DND-41 (cell line): Measurements from ENCODE around the gene RBM26.
A peak's percentile ranks its signal among the peaks of the same experiment; 100 is the strongest.

ENCODE experiments used
- ATAC-seq: fragments of 200-7000 bp; cut with Tn5 transposase; 3 replicates; pipeline ENCODE4 v1.9.1; 2021; ENCODE audit warnings: low read depth; ENCODE audit not compliant: insufficient read depth
- DNase-seq: peaks from one replicate; pipeline ENCODE4 v3.0.0-alpha.2; 2020
- H2AFZ ChIP-seq: 2 replicates; pipeline ENCODE4 v1.6.0; 2012; ENCODE audit warnings: low read depth, low read length
- H3K27ac ChIP-seq: 2 replicates; pipeline ENCODE4 v1.5.1; 2012; ENCODE audit warnings: low read length, inconsistent platforms
- H3K27me3 ChIP-seq: fragments of 200-600 bp; sonication (generic); 2 replicates; pipeline ENCODE4 v1.6.0; 2012; ENCODE audit warnings: low read length, mild to moderate bottlenecking, inconsistent platforms; ENCODE audit not compliant: insufficient read depth, poor library complexity
- H3K36me3 ChIP-seq: 2 replicates; pipeline ENCODE4 v1.5.1; 2012; ENCODE audit warnings: low read length, inconsistent platforms; ENCODE audit not compliant: insufficient read depth
- H3K4me1 ChIP-seq: 2 replicates; pipeline ENCODE4 v1.5.1; 2012; ENCODE audit warnings: mild to moderate bottlenecking, low read length; ENCODE audit not compliant: insufficient read depth
- H3K4me2 ChIP-seq: 2 replicates; pipeline ENCODE4 v1.6.0; 2012; ENCODE audit warnings: mild to moderate bottlenecking, moderate library complexity, low read length, inconsistent platforms; ENCODE audit not compliant: insufficient read depth
- H3K4me3 ChIP-seq, 2 experiments: fragments of 200-600 bp in 1 of 2; shearing (Covaris generic) in 1 of 2; 2 replicates each; pipeline ENCODE4 v1.5.1; 2012 to 2016; ENCODE audit warnings: inconsistent platforms in 2 of 2, low read length in 2 of 2, mild to moderate bottlenecking in 2 of 2, low read depth in 1 of 2, moderate library complexity in 1 of 2
- H3K79me2 ChIP-seq: 2 replicates; pipeline ENCODE4 v1.6.0; 2012; ENCODE audit warnings: low read length, inconsistent platforms; ENCODE audit not compliant: insufficient read depth
- H3K9ac ChIP-seq: 2 replicates; pipeline ENCODE4 v1.6.0; 2012; ENCODE audit warnings: low read depth, mild to moderate bottlenecking, inconsistent platforms, low read length, moderate library complexity
- H3K9me3 ChIP-seq: 2 replicates; pipeline ENCODE4 v1.5.1; 2012; ENCODE audit warnings: low read length, moderate library complexity, mild to moderate bottlenecking, inconsistent platforms; ENCODE audit not compliant: insufficient read depth, severe bottlenecking
- H4K20me1 ChIP-seq: 2 replicates; pipeline ENCODE4 v1.6.0; 2012; ENCODE audit warnings: low read length; ENCODE audit not compliant: insufficient read depth
- EZH2 ChIP-seq: IDR thresholded peaks from 3 replicates; pipeline ENCODE4 v1.6.1; 2012; ENCODE audit warnings: borderline replicate concordance, low read depth, mild to moderate bottlenecking, moderate library complexity, low read length, inconsistent platforms; ENCODE audit not compliant: severe bottlenecking
- TF ChIP-seq, protein P1 (sequence below): IDR thresholded peaks from 2 replicates; pipeline ENCODE4 v1.5.1; 2012; ENCODE audit warnings: borderline replicate concordance, low read length, moderate library complexity, mild to moderate bottlenecking; ENCODE audit not compliant: poor library complexity, severe bottlenecking; ENCODE audit errors: extremely low read depth

RBM26 gene

GRCh38 chr13:79435561-79435990 is 29.5 kb upstream of the RBM26 start:
- no peak overlapping the region for H3K9ac ChIP-seq
- H4K20me1 ChIP-seq, result no peaks in the 10 kb centered on the region
- H3K4me1 ChIP-seq, result no peaks in the 10 kb centered on the region
- H3K4me2 ChIP-seq, result no peak overlapping the region
- no peaks in the 10 kb centered on the region for H3K27me3 ChIP-seq
- no peak for DNase-seq
- H3K9me3 ChIP-seq, result peaks cover 3% of the 10 kb centered on the region
- no peak for ATAC-seq
- H3K36me3 ChIP-seq, result no peaks in the 10 kb centered on the region
- TF ChIP-seq, protein P1, sequence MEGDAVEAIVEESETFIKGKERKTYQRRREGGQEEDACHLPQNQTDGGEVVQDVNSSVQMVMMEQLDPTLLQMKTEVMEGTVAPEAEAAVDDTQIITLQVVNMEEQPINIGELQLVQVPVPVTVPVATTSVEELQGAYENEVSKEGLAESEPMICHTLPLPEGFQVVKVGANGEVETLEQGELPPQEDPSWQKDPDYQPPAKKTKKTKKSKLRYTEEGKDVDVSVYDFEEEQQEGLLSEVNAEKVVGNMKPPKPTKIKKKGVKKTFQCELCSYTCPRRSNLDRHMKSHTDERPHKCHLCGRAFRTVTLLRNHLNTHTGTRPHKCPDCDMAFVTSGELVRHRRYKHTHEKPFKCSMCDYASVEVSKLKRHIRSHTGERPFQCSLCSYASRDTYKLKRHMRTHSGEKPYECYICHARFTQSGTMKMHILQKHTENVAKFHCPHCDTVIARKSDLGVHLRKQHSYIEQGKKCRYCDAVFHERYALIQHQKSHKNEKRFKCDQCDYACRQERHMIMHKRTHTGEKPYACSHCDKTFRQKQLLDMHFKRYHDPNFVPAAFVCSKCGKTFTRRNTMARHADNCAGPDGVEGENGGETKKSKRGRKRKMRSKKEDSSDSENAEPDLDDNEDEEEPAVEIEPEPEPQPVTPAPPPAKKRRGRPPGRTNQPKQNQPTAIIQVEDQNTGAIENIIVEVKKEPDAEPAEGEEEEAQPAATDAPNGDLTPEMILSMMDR, result no peak
- TF ChIP-seq EZH2, result no peak
- no peak overlapping the region for H3K4me3 ChIP-seq
- no peak overlapping the region for H2AFZ ChIP-seq
- no peaks in the 10 kb centered on the region for H3K79me2 ChIP-seq
- no peak overlapping the region for H3K27ac ChIP-seq

GRCh38 chr13:79434556-79434955 is 28.5 kb upstream of the RBM26 start:
- DNase-seq (no peak), ATAC-seq (no peak)
- no peaks in the 10 kb centered on the region for H4K20me1 ChIP-seq
- H3K9me3 ChIP-seq, result peaks cover 3% of the 10 kb centered on the region
- H3K36me3 ChIP-seq, result no peaks in the 10 kb centered on the region
- no peaks in the 10 kb centered on the region for H3K27me3 ChIP-seq
- no peak overlapping the region for H3K27ac ChIP-seq
- TF ChIP-seq, protein P1, result no peak
- no peak for TF ChIP-seq EZH2
- H2AFZ ChIP-seq, result no peak overlapping the region
- H3K9ac ChIP-seq, result no peak overlapping the region
- no peak overlapping the region for H3K4me2 ChIP-seq
- no peaks in the 10 kb centered on the region for H3K4me1 ChIP-seq
- no peak overlapping the region for H3K4me3 ChIP-seq
- H3K79me2 ChIP-seq, result no peaks in the 10 kb centered on the region

DNA sequence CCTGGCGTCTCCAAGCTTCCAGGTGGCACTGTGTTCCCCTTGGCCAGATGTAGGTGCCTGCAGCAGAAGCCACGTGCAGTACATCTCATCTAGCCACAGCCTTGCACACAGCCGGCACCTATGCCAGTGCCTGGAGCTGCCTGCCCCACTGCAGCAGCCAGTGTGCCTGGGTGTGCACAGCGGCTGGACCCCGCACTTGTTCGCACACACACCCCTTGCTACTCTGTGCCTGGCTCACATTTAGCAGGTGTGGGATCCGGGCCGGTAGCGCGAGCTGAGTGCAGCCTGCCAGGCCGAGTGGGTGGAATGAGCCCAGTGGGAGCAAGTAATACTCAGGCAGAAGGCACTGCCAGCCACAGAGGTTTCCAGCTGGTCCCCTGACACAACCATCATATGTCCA is 26.9 kb upstream of the RBM26 start:
- no peaks in the 10 kb centered on the region for H3K36me3 ChIP-seq
- H3K4me1 ChIP-seq, result peaks cover 6% of the 10 kb centered on the region
- no peaks in the 10 kb centered on the region for H4K20me1 ChIP-seq
- peaks cover 3% of the 10 kb centered on the region for H3K9me3 ChIP-seq
- no peaks in the 10 kb centered on the region for H3K79me2 ChIP-seq
- TF ChIP-seq, protein P1, result no peak
- TF ChIP-seq EZH2, result no peak
- H2AFZ ChIP-seq, result no peak overlapping the region
- ATAC-seq, result peak; percentile 41; the same call in 2 of the 3 replicates
- H3K4me2 ChIP-seq, result no peak overlapping the region
- H3K27ac ChIP-seq, result no peak overlapping the region
- no peak overlapping the region for H3K4me3 ChIP-seq
- peak; percentile 21 for DNase-seq
- H3K9ac ChIP-seq, result no peak overlapping the region
- H3K27me3 ChIP-seq, result no peaks in the 10 kb centered on the region

DNA sequence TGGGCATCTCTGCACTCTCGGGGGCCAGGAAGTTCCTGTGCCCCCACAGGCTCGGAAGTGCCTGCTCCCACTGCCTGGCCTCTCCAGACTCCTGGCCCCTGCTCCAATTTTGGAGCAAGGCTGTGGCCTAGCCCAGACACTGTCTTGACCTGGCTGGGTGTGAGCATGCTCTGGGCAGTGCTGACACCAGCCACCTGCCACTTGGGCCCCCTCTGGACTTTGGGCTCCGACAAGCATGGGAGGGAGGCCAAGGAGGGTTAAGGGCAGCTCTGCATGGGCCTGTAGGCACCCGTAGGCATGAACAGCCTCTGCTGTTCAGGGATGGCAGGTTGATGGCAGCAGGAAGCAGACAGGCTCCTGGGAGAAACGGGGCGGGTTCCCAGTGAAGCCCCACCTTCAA is 26.0 kb upstream of the RBM26 start:
- TF ChIP-seq, protein P1, result no peak
- TF ChIP-seq EZH2, result no peak
- Histone ChIP-seq H3K27me3 (no peaks in the 10 kb centered on the region), H3K36me3 (no peaks in the 10 kb centered on the region), H3K4me2 (no peak overlapping the region), H4K20me1 (no peaks in the 10 kb centered on the region), H2AFZ (no peak overlapping the region), H3K4me3 (no peak overlapping the region), H3K9ac (no peak overlapping the region), H3K9me3 (peaks cover 3% of the 10 kb centered on the region), H3K79me2 (no peaks in the 10 kb centered on the region), H3K27ac (peak overlapping the region; percentile 33), H3K4me1 (peaks cover 15% of the 10 kb centered on the region)
- no peak for DNase-seq
- ATAC-seq, result no peak
